Gastroesophageal sphincter (tissue), 4 donors: ENCODE measurements around the gene ZBTB12. TPM values are rescaled to one million over a fixed set of nuclear protein-coding genes. Genes with fewer than 3 reads are reported as not detected.

Experiments used
- ATAC-seq: fragments of 150-250 bp; one replicate; pipeline ENCODE4 v1.9.1; 2016; ENCODE audit warnings: mild to moderate bottlenecking, moderate library complexity
- H3K27ac ChIP-seq, 4 donors: fragments of 200-600 bp; sonication (generic) in 3 of 4; 1 replicate in 3 of 4; 2 replicates in 1 of 4; pipeline ENCODE4 v1.5.1; 2016 to 2019
- H3K27me3 ChIP-seq: fragments of 200-600 bp; sonication (generic); one replicate; pipeline ENCODE4 v1.5.1; 2019
- H3K36me3 ChIP-seq, 2 donors: fragments of 200-600 bp; sonication (generic); one replicate each; pipeline ENCODE4 v1.5.1; 2019; ENCODE audit warnings: control low read depth in 1 of 2
- H3K4me1 ChIP-seq, 3 donors: fragments of 200-600 bp; sonication (generic); 1 replicate in 2 of 3; 2 replicates in 1 of 3; pipeline ENCODE4 v1.5.1; 2016 to 2019; ENCODE audit warnings: control low read depth in 2 of 3
- H3K4me3 ChIP-seq, 2 donors: fragments of 200-600 bp; sonication (generic); one replicate each; pipeline ENCODE4 v1.5.1; 2019; ENCODE audit warnings: mild to moderate bottlenecking in 1 of 2, moderate library complexity in 1 of 2
- H3K9me3 ChIP-seq, 3 donors: fragments of 200-600 bp; sonication (generic); one replicate each; pipeline ENCODE4 v1.5.1; 2017 to 2019; ENCODE audit warnings: control low read depth in 2 of 3
- CTCF ChIP-seq, 4 experiments: fragments of 200-600 bp in 2 of 4; fragments of 450-650 bp in 2 of 4; sonication (generic) in 1 of 4; IDR thresholded peaks; one replicate each; pipeline ENCODE4 v1.5.1; 2017 to 2019; ENCODE audit warnings: antibody characterized with exemption in 4 of 4, mild to moderate bottlenecking in 2 of 4, moderate library complexity in 2 of 4
- EP300 ChIP-seq: sonication (generic); formaldehyde crosslinking; IDR thresholded peaks from one replicate; pipeline ENCODE4 v1.6.1; 2017; ENCODE audit warnings: antibody characterized with exemption, mild to moderate bottlenecking
- POLR2A ChIP-seq, 2 donors: fragments of 450-650 bp; IDR thresholded peaks; one replicate each; pipeline ENCODE4 v1.6.1; 2017; ENCODE audit warnings: antibody characterized with exemption in 2 of 2, mild to moderate bottlenecking in 2 of 2, moderate library complexity in 1 of 2
- POLR2AphosphoS5 ChIP-seq: sonication (generic); formaldehyde crosslinking; IDR thresholded peaks from one replicate; pipeline ENCODE4 v1.6.1; 2017; ENCODE audit warnings: antibody characterized with exemption
- WGBS, 2 donors: methylation state at CpG; one replicate each; pipeline ENCODE4 v1.1.5; 2018; ENCODE audit warnings: low coverage in 1 of 2; 5-methylcytosine and 5-hydroxymethylcytosine counted together
- total RNA-seq, 4 donors: library from RNA; depleted of rRNA; stranded (reverse); fragments of >200 nt; gene quantifications; one replicate each; pipeline ENCODE4 v1.1.0, GENCODE V29; 2016

Gene ZBTB12
- total RNA-seq, 4 donors from 2014 or later: 0.40 to 2.0 (median 0.86) TPM

GRCh38 chr6:31874836-31875572 is 26.9 kb downstream of the ZBTB12 start:
- Histone ChIP-seq H3K4me3 (no peak overlapping the region), H3K9me3 (no peaks in the 10 kb centered on the region), H3K4me1 (no peaks in the 10 kb centered on the region), H3K36me3 (peaks cover 0 to 7% of the 10 kb centered on the region in 2 donors), H3K27ac (no peak overlapping the region), H3K27me3 (peaks cover 12% of the 10 kb centered on the region)
- TF ChIP-seq POLR2AphosphoS5 (no peak), EP300 (no peak), CTCF (IDR thresholded peaks at IDR 0.05) (no peak), POLR2A (IDR thresholded peaks at IDR 0.05) (no peak)
- no peak for ATAC-seq
- WGBS, 2 donors: 87 to 100% methylated on average over 1 to 2 of the region's 5 CpGs

DNA sequence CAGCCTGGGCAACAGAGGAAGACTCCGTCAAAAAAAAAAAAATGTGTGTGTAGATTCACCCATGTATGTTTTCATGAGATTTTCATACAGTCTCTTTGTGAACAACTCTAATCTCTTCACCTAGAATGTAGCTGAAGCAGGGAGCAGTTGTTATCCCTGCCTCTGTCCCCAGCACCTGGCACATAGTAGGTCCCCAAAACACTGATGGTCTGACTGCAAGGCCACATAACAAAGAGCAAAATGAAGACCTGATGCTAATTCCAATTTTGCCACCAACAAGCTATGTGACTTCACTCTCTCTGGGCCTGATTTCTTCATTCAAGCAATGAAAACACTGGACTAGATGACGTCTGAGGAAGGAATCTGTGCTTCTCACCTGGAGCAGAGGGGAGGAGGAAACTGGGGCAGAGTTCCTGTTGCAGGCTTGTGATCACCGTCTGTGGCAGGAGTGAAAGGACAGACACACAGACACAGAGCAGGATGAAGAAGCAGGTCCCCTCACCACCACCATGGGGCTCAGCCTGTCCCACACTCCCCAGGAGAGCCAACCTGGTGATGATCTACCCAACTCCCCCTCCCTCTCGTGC is 27.7 kb downstream of the ZBTB12 start:
- 70 to 86% methylated on average over 1 to 4 of the region's 4 CpGs for WGBS, 2 donors
- TF ChIP-seq POLR2A (IDR thresholded peaks at IDR 0.05) (no peak), CTCF (IDR thresholded peaks at IDR 0.05) (no peak), EP300 (no peak), POLR2AphosphoS5 (no peak)
- Histone ChIP-seq H3K9me3 (no peaks in the 10 kb centered on the region), H3K36me3 (no peaks in the 10 kb centered on the region), H3K27me3 (peaks cover 12% of the 10 kb centered on the region), H3K27ac (no peak overlapping the region), H3K4me3 (no peak overlapping the region), H3K4me1 (no peaks in the 10 kb centered on the region)
- no peak for ATAC-seq

- ATAC-seq: no peak
- Histone ChIP-seq H3K4me1 (no peaks in the 10 kb centered on the region), H3K27ac (no peak overlapping the region), H3K9me3 (no peaks in the 10 kb centered on the region), H3K4me3 (no peak overlapping the region), H3K36me3 (no peaks in the 10 kb centered on the region), H3K27me3 (peaks cover 12% of the 10 kb centered on the region)
- TF ChIP-seq POLR2A (IDR thresholded peaks at IDR 0.05): no peak
- TF ChIP-seq EP300: no peak
- no peak for TF ChIP-seq POLR2AphosphoS5
- no peak for TF ChIP-seq CTCF (IDR thresholded peaks at IDR 0.05)
- 46% methylated on average over 3 to 4 of the region's 9 CpGs for WGBS, 2 donors
Observed at GRCh38 chr6:31871046-31871659, 30.7 kb downstream of the ZBTB12 start.

GRCh38 chr6:31870385-31870921 is 31.4 kb downstream of the ZBTB12 start:
- no peak for ATAC-seq
- WGBS, 2 donors: 80% methylated on average over 1 of the region's 16 CpGs; no CpG with 5 or more reads in 1 of the 2 donors

More at GRCh38 chr6:31870385-31870921, 31.4 kb downstream of the ZBTB12 start:
- Histone ChIP-seq H3K27me3 (peaks cover 12% of the 10 kb centered on the region), H3K9me3 (no peaks in the 10 kb centered on the region), H3K4me3 (no peak overlapping the region), H3K4me1 (no peaks in the 10 kb centered on the region), H3K36me3 (no peaks in the 10 kb centered on the region), H3K27ac (no peak overlapping the region)
- no peak for TF ChIP-seq EP300
- no peak for TF ChIP-seq CTCF (IDR thresholded peaks at IDR 0.05)
- no peak for TF ChIP-seq POLR2AphosphoS5
- no peak for TF ChIP-seq POLR2A (IDR thresholded peaks at IDR 0.05)
